Peyer's patch (tissue), 4 donors: Measurements from ENCODE around the gene TCIRG1. TPM values are rescaled to one million over a fixed set of nuclear protein-coding genes. Genes with fewer than 3 reads are reported as not detected.

Experiments used
- DNase-seq, 3 donors: peaks; one replicate each; pipeline ENCODE4 v3.0.0-alpha.2; 2017 to 2019
- H3K27ac ChIP-seq, 4 donors: fragments of 200-600 bp; sonication (generic); one replicate each; pipeline ENCODE4 v1.5.1; 2016 to 2019
- H3K27me3 ChIP-seq, 2 donors: fragments of 200-600 bp; sonication (generic); one replicate each; pipeline ENCODE4 v1.5.1; 2019
- H3K36me3 ChIP-seq, 3 donors: fragments of 200-600 bp; sonication (generic); one replicate each; pipeline ENCODE4 v1.5.1; 2016 to 2019
- H3K4me1 ChIP-seq, 4 donors: fragments of 200-600 bp; sonication (generic); one replicate each; pipeline ENCODE4 v1.5.1; 2016 to 2019
- H3K4me3 ChIP-seq, 4 donors: fragments of 200-600 bp; sonication (generic); 1 replicate in 3 of 4; 2 replicates in 1 of 4; pipeline ENCODE4 v1.5.1; 2016 to 2019; ENCODE audit warnings: mild to moderate bottlenecking in 1 of 4
- H3K9me3 ChIP-seq, 4 donors: fragments of 200-600 bp; sonication (generic); one replicate each; pipeline ENCODE4 v1.5.1; 2016 to 2019; ENCODE audit warnings: mild to moderate bottlenecking in 1 of 4
- POLR2A ChIP-seq, 2 donors: fragments of 450-650 bp; IDR thresholded peaks; one replicate each; pipeline ENCODE4 v1.5.1; 2017; ENCODE audit warnings: antibody characterized with exemption in 2 of 2, mild to moderate bottlenecking in 2 of 2, moderate library complexity in 2 of 2
- total RNA-seq, 4 donors: library from RNA; depleted of rRNA; stranded (reverse); fragments of >200 nt; gene quantifications; one replicate each; pipeline ENCODE4 v1.1.0, GENCODE V29; 2016
- TF ChIP-seq, protein P1 (sequence below), 6 experiments: fragments of 450-650 bp in 4 of 6; fragments of 200-600 bp in 2 of 6; sonication (generic) in 1 of 6; IDR thresholded peaks; one replicate each; pipeline ENCODE4 v1.5.1; 2017 to 2019; ENCODE audit warnings: antibody characterized with exemption in 6 of 6, mild to moderate bottlenecking in 3 of 6, moderate library complexity in 1 of 6

Gene TCIRG1
- total RNA-seq, 4 donors from 2014 or later = 239 to 586 (median 464) TPM

DNA sequence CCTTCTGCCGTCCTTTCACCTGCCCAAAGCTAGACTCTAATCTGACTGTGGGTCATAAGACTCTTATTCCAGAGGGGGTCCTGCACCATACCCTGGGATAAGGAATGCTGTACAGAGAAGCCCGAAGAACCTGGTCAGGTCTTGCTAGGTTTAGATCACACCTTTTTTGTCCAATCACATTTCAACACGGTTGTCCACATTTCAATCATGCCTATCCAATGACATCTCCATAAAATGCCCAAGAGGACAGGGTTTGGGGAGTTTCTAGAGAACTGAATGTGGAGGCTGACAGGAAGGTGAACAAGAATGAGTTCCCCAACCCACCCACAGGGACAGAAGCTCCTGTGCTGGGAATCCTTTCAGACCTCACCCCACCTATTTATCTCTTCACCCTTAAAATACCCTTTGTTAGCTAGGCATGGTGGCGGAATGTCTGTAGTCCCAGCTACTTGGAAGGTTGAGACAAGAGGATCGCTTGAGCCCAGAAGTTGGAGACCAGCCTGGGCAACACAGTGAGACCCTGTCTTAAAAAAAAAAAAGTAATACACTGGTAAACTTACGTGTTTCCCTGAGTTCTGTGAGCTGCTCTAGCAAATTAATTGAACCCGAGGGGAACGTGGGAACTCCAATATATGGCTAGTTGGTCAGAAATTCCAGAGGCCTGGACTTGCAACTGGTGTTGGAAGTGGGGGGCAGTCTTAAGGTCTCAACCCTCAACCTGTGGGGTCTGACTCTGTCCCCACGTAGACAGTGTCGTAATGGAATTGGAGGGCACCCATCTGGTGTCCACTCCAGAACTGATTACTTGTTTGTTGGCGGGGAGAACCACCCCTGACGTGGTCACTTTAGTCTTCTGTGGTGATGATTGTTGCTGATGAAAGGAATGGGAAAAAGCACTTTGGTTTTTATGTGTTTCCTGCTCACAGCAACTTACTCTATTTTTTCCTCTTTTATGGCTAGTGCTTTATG, 17.8 kb downstream of the TCIRG1 start:
- H3K4me3 ChIP-seq = no peak overlapping the region
- H3K27ac ChIP-seq = no peak overlapping the region
- H3K4me1 ChIP-seq = no peaks in the 10 kb centered on the region
- peaks cover 0 to 51% (median 0%) of the 10 kb centered on the region in 3 donors for H3K36me3 ChIP-seq
- no peak for DNase-seq
- TF ChIP-seq, protein P1, sequence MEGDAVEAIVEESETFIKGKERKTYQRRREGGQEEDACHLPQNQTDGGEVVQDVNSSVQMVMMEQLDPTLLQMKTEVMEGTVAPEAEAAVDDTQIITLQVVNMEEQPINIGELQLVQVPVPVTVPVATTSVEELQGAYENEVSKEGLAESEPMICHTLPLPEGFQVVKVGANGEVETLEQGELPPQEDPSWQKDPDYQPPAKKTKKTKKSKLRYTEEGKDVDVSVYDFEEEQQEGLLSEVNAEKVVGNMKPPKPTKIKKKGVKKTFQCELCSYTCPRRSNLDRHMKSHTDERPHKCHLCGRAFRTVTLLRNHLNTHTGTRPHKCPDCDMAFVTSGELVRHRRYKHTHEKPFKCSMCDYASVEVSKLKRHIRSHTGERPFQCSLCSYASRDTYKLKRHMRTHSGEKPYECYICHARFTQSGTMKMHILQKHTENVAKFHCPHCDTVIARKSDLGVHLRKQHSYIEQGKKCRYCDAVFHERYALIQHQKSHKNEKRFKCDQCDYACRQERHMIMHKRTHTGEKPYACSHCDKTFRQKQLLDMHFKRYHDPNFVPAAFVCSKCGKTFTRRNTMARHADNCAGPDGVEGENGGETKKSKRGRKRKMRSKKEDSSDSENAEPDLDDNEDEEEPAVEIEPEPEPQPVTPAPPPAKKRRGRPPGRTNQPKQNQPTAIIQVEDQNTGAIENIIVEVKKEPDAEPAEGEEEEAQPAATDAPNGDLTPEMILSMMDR (IDR thresholded peaks at IDR 0.05) = no peak
- TF ChIP-seq POLR2A (IDR thresholded peaks at IDR 0.05) = no peak
- H3K27me3 ChIP-seq = no peaks in the 10 kb centered on the region
- H3K9me3 ChIP-seq = no peaks in the 10 kb centered on the region

DNA sequence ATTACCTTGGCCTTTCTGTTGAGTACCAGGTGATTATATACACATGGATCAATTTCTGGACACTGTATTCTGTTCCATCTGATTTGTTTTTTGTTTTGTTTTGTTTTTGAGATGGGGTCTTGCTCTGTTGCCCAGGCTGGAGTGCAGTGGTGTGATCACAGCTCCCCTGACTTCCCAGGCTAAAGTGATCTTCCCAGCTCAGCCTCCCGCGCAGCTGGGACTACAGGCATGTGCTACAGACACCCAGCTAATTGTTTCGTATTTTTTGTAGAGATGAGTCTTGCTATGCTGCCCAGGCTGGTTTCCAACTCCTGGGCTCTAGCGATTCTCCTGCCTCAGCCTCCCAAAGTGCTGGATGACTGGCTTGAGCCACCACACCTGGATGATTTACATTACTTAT, 19.0 kb downstream of the TCIRG1 start:
- Histone ChIP-seq H3K36me3 (peaks cover 0 to 51% (median 0%) of the 10 kb centered on the region in 3 donors), H3K27ac (no peak overlapping the region), H3K9me3 (no peaks in the 10 kb centered on the region), H3K4me3 (no peak overlapping the region), H3K4me1 (no peaks in the 10 kb centered on the region), H3K27me3 (no peaks in the 10 kb centered on the region)
- TF ChIP-seq, protein P1 (IDR thresholded peaks at IDR 0.05) = no peak
- no peak for TF ChIP-seq POLR2A (IDR thresholded peaks at IDR 0.05)
- peak in 1 of 3 donors; percentile 32 for DNase-seq

DNA sequence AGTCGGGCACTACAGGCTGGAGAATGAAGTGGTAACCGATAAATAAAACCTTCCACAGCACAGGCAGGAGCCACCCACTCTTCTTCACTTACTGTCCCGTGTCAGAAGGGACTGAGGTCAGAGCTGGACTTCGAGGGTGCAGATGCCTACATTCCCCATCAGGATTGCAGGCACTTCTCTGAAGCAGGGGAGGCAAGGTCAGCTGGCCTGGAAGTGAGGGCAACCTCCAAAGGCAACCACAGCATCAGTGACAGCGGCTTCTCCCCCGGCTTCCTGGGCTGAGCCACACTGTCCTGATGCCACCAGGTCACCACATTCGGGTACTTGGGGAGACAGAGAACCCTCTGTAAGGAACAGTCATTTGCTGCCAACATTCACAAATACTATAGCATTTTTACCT, 22.7 kb downstream of the TCIRG1 start:
- no peaks in the 10 kb centered on the region for H3K9me3 ChIP-seq
- TF ChIP-seq, protein P1 (IDR thresholded peaks at IDR 0.05) = no peak
- TF ChIP-seq POLR2A (IDR thresholded peaks at IDR 0.05) = no peak
- H3K4me1 ChIP-seq = no peaks in the 10 kb centered on the region
- H3K4me3 ChIP-seq = no peak overlapping the region
- no peak for DNase-seq
- H3K27ac ChIP-seq = no peak overlapping the region
- peaks cover 0 to 81% (median 0%) of the 10 kb centered on the region in 3 donors for H3K36me3 ChIP-seq
- no peaks in the 10 kb centered on the region for H3K27me3 ChIP-seq

DNA sequence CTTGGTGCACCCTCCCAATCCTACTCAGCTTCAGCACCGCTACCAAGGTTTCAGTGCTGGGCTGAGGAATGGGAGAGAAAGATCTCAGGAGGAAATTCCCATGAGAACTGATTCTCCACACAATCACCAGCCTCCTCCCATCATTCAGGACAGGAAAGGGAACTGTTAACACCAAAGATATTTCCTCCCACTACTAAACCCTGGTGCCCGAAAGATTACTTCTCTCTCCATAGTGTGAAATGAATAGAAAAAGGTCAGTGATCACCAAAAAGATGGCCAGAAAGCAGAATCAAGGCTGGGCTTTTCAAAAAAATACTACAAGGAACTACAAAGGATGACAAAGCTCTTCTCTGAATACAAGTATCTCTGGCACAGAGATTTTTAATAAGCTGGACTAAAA, 26.1 kb downstream of the TCIRG1 start:
- H3K9me3 ChIP-seq = no peaks in the 10 kb centered on the region
- TF ChIP-seq POLR2A (IDR thresholded peaks at IDR 0.05) = no peak
- TF ChIP-seq, protein P1 (IDR thresholded peaks at IDR 0.05) = no peak
- DNase-seq = no peak
- H3K27ac ChIP-seq = no peak overlapping the region
- H3K27me3 ChIP-seq = no peaks in the 10 kb centered on the region
- H3K4me3 ChIP-seq = no peak overlapping the region
- peaks cover 0 to 97% (median 0%) of the 10 kb centered on the region in 3 donors for H3K36me3 ChIP-seq
- H3K4me1 ChIP-seq = no peaks in the 10 kb centered on the region

DNA sequence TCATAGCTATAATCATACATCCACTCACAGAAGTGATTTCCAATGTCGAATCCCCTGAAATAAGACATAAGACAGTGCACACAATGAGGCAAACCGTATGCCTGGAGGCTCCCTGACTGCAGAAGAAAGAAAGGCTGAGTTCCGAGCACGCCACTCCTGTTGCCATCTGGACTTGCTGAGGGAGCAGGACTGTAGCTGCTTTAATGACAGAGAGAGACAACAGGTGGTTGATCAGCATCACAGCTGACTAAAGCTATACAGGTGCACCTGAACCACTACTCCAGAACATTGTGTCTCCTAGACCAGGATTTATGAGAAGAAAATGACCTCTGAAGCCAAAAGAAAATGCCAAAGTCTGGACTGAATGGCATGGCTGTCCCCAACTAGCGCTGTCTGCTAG, 27.0 kb downstream of the TCIRG1 start:
- Histone ChIP-seq H3K27me3 (no peaks in the 10 kb centered on the region), H3K4me1 (no peaks in the 10 kb centered on the region), H3K4me3 (no peak overlapping the region), H3K27ac (no peak overlapping the region), H3K36me3 (peaks cover 0 to 97% (median 0%) of the 10 kb centered on the region in 3 donors), H3K9me3 (no peaks in the 10 kb centered on the region)
- no peak for TF ChIP-seq POLR2A (IDR thresholded peaks at IDR 0.05)
- TF ChIP-seq, protein P1 (IDR thresholded peaks at IDR 0.05) = no peak
- no peak for DNase-seq
